ENCODE data around the gene DOCK4.

The DOCK4 gene

GRCh38 chr7:111863269-111863668 lies 342.9 kb downstream of the DOCK4 start:
- Histone ChIP-seq H3K27me3 (ENCODE audit: low read length) (no peaks in the 10 kb centered on the region), H3K27ac (ENCODE audit: low read depth, low read length) (no peak overlapping the region), H3F3A (ENCODE audit: insufficient read depth) (no peaks in the 10 kb centered on the region), H3K9ac (ENCODE audit: low read length) (no peak overlapping the region), H3K36me3 (ENCODE audit: low read length) (no peaks in the 10 kb centered on the region), H3K4me2 (ENCODE audit: low read depth, low read length, poor library complexity, severe bottlenecking) (no peak overlapping the region), H3K4me3 (ENCODE audit: insufficient read depth, low read length, poor library complexity, severe bottlenecking) (no peak overlapping the region), H3K9me3 (ENCODE audit: insufficient read depth, low read length) (no peaks in the 10 kb centered on the region), H3K79me2 (ENCODE audit: insufficient read depth, low read length) (no peaks in the 10 kb centered on the region), H3K9me2 (replicated peaks; ENCODE audit: insufficient read depth, low read length) (no peaks in the 10 kb centered on the region), H2AFZ (ENCODE audit: low read depth, low read length, severe bottlenecking) (no peak overlapping the region), H4K20me1 (ENCODE audit: low read depth, low read length) (no peaks in the 10 kb centered on the region)
- no peak for TF ChIP-seq CTCF (IDR thresholded peaks at IDR 0.05; ENCODE audit: insufficient read depth, low read length, poor library complexity, severe bottlenecking)
- TF ChIP-seq EZH2phosphoT487 (conservative IDR thresholded peaks at IDR 0.05; ENCODE audit: low read length): no peak

GRCh38 chr7:111860248-111860647 lies 346.0 kb downstream of the DOCK4 start:
- Histone ChIP-seq H3K9ac (ENCODE audit: low read length) (no peak overlapping the region), H3K79me2 (ENCODE audit: insufficient read depth, low read length) (no peaks in the 10 kb centered on the region), H4K20me1 (ENCODE audit: low read depth, low read length) (no peaks in the 10 kb centered on the region), H3K9me2 (replicated peaks; ENCODE audit: insufficient read depth, low read length) (no peaks in the 10 kb centered on the region), H3K4me3 (ENCODE audit: insufficient read depth, low read length, poor library complexity, severe bottlenecking) (no peak overlapping the region), H3K9me3 (ENCODE audit: insufficient read depth, low read length) (no peaks in the 10 kb centered on the region), H2AFZ (ENCODE audit: low read depth, low read length, severe bottlenecking) (no peak overlapping the region), H3K27me3 (ENCODE audit: low read length) (no peaks in the 10 kb centered on the region), H3K27ac (ENCODE audit: low read depth, low read length) (no peak overlapping the region), H3F3A (ENCODE audit: insufficient read depth) (no peaks in the 10 kb centered on the region), H3K4me2 (ENCODE audit: low read depth, low read length, poor library complexity, severe bottlenecking) (no peak overlapping the region), H3K36me3 (ENCODE audit: low read length) (no peaks in the 10 kb centered on the region)
- TF ChIP-seq CTCF (IDR thresholded peaks at IDR 0.05; ENCODE audit: insufficient read depth, low read length, poor library complexity, severe bottlenecking) (no peak), EZH2phosphoT487 (conservative IDR thresholded peaks at IDR 0.05; ENCODE audit: low read length) (no peak)

- no peaks in the 10 kb centered on the region for H4K20me1 ChIP-seq (ENCODE audit: low read depth, low read length)
- H3K79me2 ChIP-seq (ENCODE audit: insufficient read depth, low read length): no peaks in the 10 kb centered on the region
- H2AFZ ChIP-seq (ENCODE audit: low read depth, low read length, severe bottlenecking): no peak overlapping the region
- no peak overlapping the region for H3K4me2 ChIP-seq (ENCODE audit: low read depth, low read length, poor library complexity, severe bottlenecking)
- no peak overlapping the region for H3K4me3 ChIP-seq (ENCODE audit: insufficient read depth, low read length, poor library complexity, severe bottlenecking)
- no peak for TF ChIP-seq EZH2phosphoT487 (conservative IDR thresholded peaks at IDR 0.05; ENCODE audit: low read length)
- TF ChIP-seq CTCF (IDR thresholded peaks at IDR 0.05; ENCODE audit: insufficient read depth, low read length, poor library complexity, severe bottlenecking): no peak
- H3K9me3 ChIP-seq (ENCODE audit: insufficient read depth, low read length): no peaks in the 10 kb centered on the region
- no peak overlapping the region for H3K27ac ChIP-seq (ENCODE audit: low read depth, low read length)
- H3K36me3 ChIP-seq (ENCODE audit: low read length): no peaks in the 10 kb centered on the region
- H3K9me2 ChIP-seq (replicated peaks; ENCODE audit: insufficient read depth, low read length): no peaks in the 10 kb centered on the region
- H3F3A ChIP-seq (ENCODE audit: insufficient read depth): no peaks in the 10 kb centered on the region
- H3K9ac ChIP-seq (ENCODE audit: low read length): no peak overlapping the region
- no peaks in the 10 kb centered on the region for H3K27me3 ChIP-seq (ENCODE audit: low read length)
Observed at GRCh38 chr7:111858331-111858730, 347.9 kb downstream of the DOCK4 start.

- no peaks in the 10 kb centered on the region for H3K27me3 ChIP-seq (ENCODE audit: low read length)
- H3K9ac ChIP-seq (ENCODE audit: low read length): no peak overlapping the region
- no peaks in the 10 kb centered on the region for H3K36me3 ChIP-seq (ENCODE audit: low read length)
- H3K4me3 ChIP-seq (ENCODE audit: insufficient read depth, low read length, poor library complexity, severe bottlenecking): no peak overlapping the region
- no peak overlapping the region for H2AFZ ChIP-seq (ENCODE audit: low read depth, low read length, severe bottlenecking)
- no peaks in the 10 kb centered on the region for H4K20me1 ChIP-seq (ENCODE audit: low read depth, low read length)
- TF ChIP-seq EZH2phosphoT487 (conservative IDR thresholded peaks at IDR 0.05; ENCODE audit: low read length): no peak
- H3K9me3 ChIP-seq (ENCODE audit: insufficient read depth, low read length): no peaks in the 10 kb centered on the region
- no peaks in the 10 kb centered on the region for H3F3A ChIP-seq (ENCODE audit: insufficient read depth)
- H3K27ac ChIP-seq (ENCODE audit: low read depth, low read length): no peak overlapping the region
- H3K4me2 ChIP-seq (ENCODE audit: low read depth, low read length, poor library complexity, severe bottlenecking): no peak overlapping the region
- H3K9me2 ChIP-seq (replicated peaks; ENCODE audit: insufficient read depth, low read length): no peaks in the 10 kb centered on the region
- H3K79me2 ChIP-seq (ENCODE audit: insufficient read depth, low read length): no peaks in the 10 kb centered on the region
Observed at GRCh38 chr7:111855842-111856227, 350.4 kb downstream of the DOCK4 start.
